ENCODE results near the gene CSF2RB. TPM values are rescaled to one million over a fixed set of nuclear protein-coding genes. Genes with fewer than 3 reads are reported as not detected.

CSF2RB gene
- total and polyA plus RNA-seq, 10 of the 15 experiments (the other 5 are each of a cell fraction or from before 2014, with no cell fraction given): 0.82 to 12.5 (median 5.4) TPM

GRCh38 chr22:36884349-36885158 is 28.9 kb upstream of the CSF2RB start:
- ChIA-PET RAD21 (ENCODE audit: unreplicated experiment) (no interaction called here), CTCF (interaction anchor here (1.1 to 1.5 kb wide), 2 partner anchors 8 to 28 kb away, joined by 4 read pairs; no protein-coding TSS in a partner anchor), POLR2A (interaction anchor here (1.5 kb wide), 1 partner anchor 9 kb away, joined by 3 read pairs; no protein-coding TSS in a partner anchor), SMC1A (ENCODE audit: uncharacterized antibody, unreplicated experiment) (interaction anchor here (0.8 to 3.1 kb wide), 5 partner anchors 13 to 28 kb away, joined by 3 to 7 read pairs (median 4); no protein-coding TSS in a partner anchor)
- no peak overlapping the region for H3K4me3 ChIP-seq
- FAIRE-seq (no peak), DNase-seq (ENCODE audit: low read depth, low spot score) (no peak), ATAC-seq (no peak)
- BruUV-seq (replicated peaks): no TSS peak
- H3K4me1 ChIP-seq (ENCODE audit: control insufficient read depth, insufficient read depth, low read length): no peaks in the 10 kb centered on the region
- no peaks in the 10 kb centered on the region for H3K36me3 ChIP-seq (ENCODE audit: control insufficient read depth in 2 of 2, insufficient read depth in 2 of 2, low read length in 1 of 2)
- no peaks in the 10 kb centered on the region for H3K27me3 ChIP-seq (replicated peaks in 1 of 2; ENCODE audit: control insufficient read depth in 2 of 2, insufficient read depth in 2 of 2, low read length in 1 of 2)
- no peaks in the 10 kb centered on the region for H3K79me2 ChIP-seq (ENCODE audit: control insufficient read depth, insufficient read depth, low read length)
- no peak overlapping the region for H3K4me2 ChIP-seq (ENCODE audit: control insufficient read depth, insufficient read depth)
- H3K9me3 ChIP-seq (replicated peaks; ENCODE audit: control insufficient read depth, insufficient read depth, low read length): peaks cover 5% of the 10 kb centered on the region; the same call in 2 of the 3 replicates
- in situ Hi-C loops (cut with MboI) (no loop called here), intact Hi-C loops (cut with micrococcal nuclease; ENCODE audit: unreplicated experiment) (no loop called here)
- H3K9ac ChIP-seq (ENCODE audit: control insufficient read depth, insufficient read depth, low read length): no peak overlapping the region
- no peak overlapping the region for H2AFZ ChIP-seq (ENCODE audit: control insufficient read depth, low read depth, low read length)
- H3K27ac ChIP-seq (ENCODE audit: control insufficient read depth, insufficient read depth): no peak overlapping the region
- no peaks in the 10 kb centered on the region for H4K20me1 ChIP-seq (ENCODE audit: control insufficient read depth, insufficient read depth)
- 60% methylated on average over 5 of the region's 5 CpGs for WGBS (ENCODE audit: insufficient coverage, insufficient replicate concordance, low lambda C conversion rate, missing lambda C conversion rate)
- TF ChIP-seq NBN (IDR thresholded peaks at IDR 0.05) (no peak), POLR2AphosphoS5 (IDR thresholded peaks at IDR 0.05; ENCODE audit: low read length) (no peak), POLR2AphosphoS2 (IDR thresholded peaks at IDR 0.05; ENCODE audit: low read depth, low read length) (no peak), IKZF1 (conservative IDR thresholded peaks at IDR 0.05) (no peak), NFIC (IDR thresholded peaks at IDR 0.05; ENCODE audit: low read depth, low read length) (no peak)

- RAD21 ChIA-PET (ENCODE audit: unreplicated experiment): no interaction called here
- WGBS (ENCODE audit: insufficient coverage, insufficient replicate concordance, low lambda C conversion rate, missing lambda C conversion rate): 58% methylated on average over 7 of the region's 7 CpGs
- BruUV-seq (replicated peaks): no TSS peak
- H3K9ac ChIP-seq (ENCODE audit: control insufficient read depth, insufficient read depth, low read length): no peak overlapping the region
- SMC1A ChIA-PET (ENCODE audit: uncharacterized antibody, unreplicated experiment): interaction anchor here (2.5 to 3.1 kb wide), 2 partner anchors 14 to 29 kb away, joined by 7 to 9 read pairs; no protein-coding TSS in a partner anchor
- H3K9me3 ChIP-seq (replicated peaks; ENCODE audit: control insufficient read depth, insufficient read depth, low read length): peaks cover 5% of the 10 kb centered on the region; the same call in 2 of the 3 replicates
- POLR2A ChIA-PET: interaction anchor here (1.5 kb wide), 1 partner anchor 8 kb away, joined by 3 read pairs; no protein-coding TSS in a partner anchor
- H3K4me1 ChIP-seq (ENCODE audit: control insufficient read depth, insufficient read depth, low read length): no peaks in the 10 kb centered on the region
- intact Hi-C loops (cut with micrococcal nuclease; ENCODE audit: unreplicated experiment) (no loop called here), in situ Hi-C loops (cut with MboI) (no loop called here)
- FAIRE-seq: no peak
- no peak overlapping the region for H3K27ac ChIP-seq (ENCODE audit: control insufficient read depth, insufficient read depth)
- no peak overlapping the region for H2AFZ ChIP-seq (ENCODE audit: control insufficient read depth, low read depth, low read length)
- H3K4me3 ChIP-seq: no peak overlapping the region
- no peaks in the 10 kb centered on the region for H3K36me3 ChIP-seq (ENCODE audit: control insufficient read depth in 2 of 2, insufficient read depth in 2 of 2, low read length in 1 of 2)
- DNase-seq (ENCODE audit: low read depth, low spot score): no peak
- H3K4me2 ChIP-seq (ENCODE audit: control insufficient read depth, insufficient read depth): no peak overlapping the region
- no peaks in the 10 kb centered on the region for H4K20me1 ChIP-seq (ENCODE audit: control insufficient read depth, insufficient read depth)
- CTCF ChIA-PET: interaction anchor here (1.8 kb wide), 1 partner anchor 29 kb away, joined by 7 read pairs; no protein-coding TSS in a partner anchor
- H3K79me2 ChIP-seq (ENCODE audit: control insufficient read depth, insufficient read depth, low read length): no peaks in the 10 kb centered on the region
- no peak for ATAC-seq
- H3K27me3 ChIP-seq (replicated peaks in 1 of 2; ENCODE audit: control insufficient read depth in 2 of 2, insufficient read depth in 2 of 2, low read length in 1 of 2): no peaks in the 10 kb centered on the region
- no peak for TF ChIP-seq BRCA1 (IDR thresholded peaks at IDR 0.05; ENCODE audit: low read depth, low read length)
- TF ChIP-seq, protein P1, sequence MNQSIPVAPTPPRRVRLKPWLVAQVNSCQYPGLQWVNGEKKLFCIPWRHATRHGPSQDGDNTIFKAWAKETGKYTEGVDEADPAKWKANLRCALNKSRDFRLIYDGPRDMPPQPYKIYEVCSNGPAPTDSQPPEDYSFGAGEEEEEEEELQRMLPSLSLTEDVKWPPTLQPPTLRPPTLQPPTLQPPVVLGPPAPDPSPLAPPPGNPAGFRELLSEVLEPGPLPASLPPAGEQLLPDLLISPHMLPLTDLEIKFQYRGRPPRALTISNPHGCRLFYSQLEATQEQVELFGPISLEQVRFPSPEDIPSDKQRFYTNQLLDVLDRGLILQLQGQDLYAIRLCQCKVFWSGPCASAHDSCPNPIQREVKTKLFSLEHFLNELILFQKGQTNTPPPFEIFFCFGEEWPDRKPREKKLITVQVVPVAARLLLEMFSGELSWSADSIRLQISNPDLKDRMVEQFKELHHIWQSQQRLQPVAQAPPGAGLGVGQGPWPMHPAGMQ (IDR thresholded peaks at IDR 0.05; ENCODE audit: borderline replicate concordance): no peak
- no peak for TF ChIP-seq BHLHE40 (IDR thresholded peaks at IDR 0.05; ENCODE audit: borderline replicate concordance in 1 of 2, low read depth in 2 of 2, low read length in 1 of 2)
- no peak for TF ChIP-seq NFYA (IDR thresholded peaks at IDR 0.05; ENCODE audit: borderline replicate concordance, low read depth, low read length)
- no peak for TF ChIP-seq POU2F2 (IDR thresholded peaks at IDR 0.05; ENCODE audit: borderline replicate concordance, low read depth, low read length)
- TF ChIP-seq ATF3 (IDR thresholded peaks at IDR 0.05; ENCODE audit: borderline replicate concordance, extremely low read depth, low read depth, low read length): no peak
- no peak for TF ChIP-seq FOXM1 (IDR thresholded peaks at IDR 0.05; ENCODE audit: low read depth, low read length)
- no peak for TF ChIP-seq ESRRA (IDR thresholded peaks at IDR 0.05; ENCODE audit: low read length)
Measured at GRCh38 chr22:36885474-36885873, 28.0 kb upstream of the CSF2RB start.

Measured in GM12878 (cell line).